ENCODE measurements around the gene OSBPL6. TPM values are rescaled to one million over a fixed set of nuclear protein-coding genes. Genes with fewer than 3 reads are reported as not detected.
"Not testable (repeated sequence)": the region's sequence is repeated elsewhere in the genome, so short reads cannot be mapped to it uniquely, and the experiment has no call there.

OSBPL6 gene
- total RNA-seq, 2 experiments from 2014 or later, result 0.16 to 0.24 TPM

GRCh38 chr2:178345951-178346350 lies 151.6 kb downstream of the OSBPL6 start:
- Mint-ChIP-seq H3K27ac (no peak overlapping the region), H3K27me3 (ENCODE audit: low read depth) (peaks cover 28% of the 10 kb centered on the region), H3K36me3 (ENCODE audit: low read depth) (no peaks in the 10 kb centered on the region), H3K4me3 (no peak overlapping the region), H3K4me1 (ENCODE audit: low read depth) (no peaks in the 10 kb centered on the region), H3K9me3 (ENCODE audit: insufficient read depth) (no peaks in the 10 kb centered on the region)
- ATAC-seq, result no peak
- DNase-seq, result no peak
- CTCF ChIA-PET, result no interaction called here
- POLR2A ChIA-PET, result no interaction called here

DNA sequence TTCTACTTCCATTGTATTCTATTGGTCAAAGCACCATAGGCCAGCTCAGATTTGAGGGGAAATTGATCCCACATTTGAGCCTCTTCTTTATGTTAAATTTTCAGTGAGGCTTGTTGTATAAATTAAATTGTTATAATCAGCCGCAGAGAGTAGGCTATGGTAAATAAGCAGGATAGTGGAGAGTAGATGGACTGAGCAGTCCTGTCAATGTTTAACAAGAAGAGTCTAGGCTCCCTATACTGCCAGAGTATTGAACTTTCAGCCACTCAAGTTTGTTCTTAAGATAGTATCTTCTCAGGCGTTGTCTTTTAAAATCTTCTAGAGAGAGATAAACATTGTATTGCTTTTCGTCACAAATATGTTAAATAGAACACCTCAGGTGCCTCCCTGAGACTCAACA lies 155.7 kb downstream of the OSBPL6 start:
- Mint-ChIP-seq H3K9me3 (ENCODE audit: insufficient read depth) (no peaks in the 10 kb centered on the region), H3K4me3 (no peak overlapping the region), H3K27ac (no peak overlapping the region), H3K36me3 (ENCODE audit: low read depth) (no peaks in the 10 kb centered on the region), H3K27me3 (ENCODE audit: low read depth) (peaks cover 30% of the 10 kb centered on the region), H3K4me1 (ENCODE audit: low read depth) (no peaks in the 10 kb centered on the region)
- no peak for DNase-seq
- POLR2A ChIA-PET, result no interaction called here
- CTCF ChIA-PET, result no interaction called here
- ATAC-seq, result no peak

DNA sequence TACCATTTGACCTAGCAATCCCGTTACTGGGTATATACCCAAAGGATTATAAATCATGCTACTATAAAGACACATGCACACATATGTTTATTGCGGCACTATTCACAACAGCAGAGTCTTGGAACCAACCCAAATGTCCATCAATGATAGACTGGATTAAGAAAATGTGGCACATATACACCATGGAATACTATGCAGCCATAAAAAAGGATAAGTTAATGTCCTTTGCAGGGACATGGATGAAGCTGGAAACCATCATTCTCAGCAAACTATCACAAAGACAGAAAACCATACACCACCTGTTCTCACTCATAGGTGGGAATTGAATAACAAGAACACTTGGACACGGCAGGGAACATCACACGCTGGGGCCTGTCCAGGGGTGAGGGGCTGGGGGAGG lies 163.4 kb downstream of the OSBPL6 start:
- H3K4me1 Mint-ChIP-seq (ENCODE audit: low read depth); POLR2A ChIA-PET; H3K27me3 Mint-ChIP-seq (ENCODE audit: low read depth); H3K36me3 Mint-ChIP-seq (ENCODE audit: low read depth); H3K9me3 Mint-ChIP-seq (ENCODE audit: insufficient read depth); DNase-seq; ATAC-seq; H3K4me3 Mint-ChIP-seq; H3K27ac Mint-ChIP-seq; CTCF ChIA-PET: not testable (repeated sequence)

DNA sequence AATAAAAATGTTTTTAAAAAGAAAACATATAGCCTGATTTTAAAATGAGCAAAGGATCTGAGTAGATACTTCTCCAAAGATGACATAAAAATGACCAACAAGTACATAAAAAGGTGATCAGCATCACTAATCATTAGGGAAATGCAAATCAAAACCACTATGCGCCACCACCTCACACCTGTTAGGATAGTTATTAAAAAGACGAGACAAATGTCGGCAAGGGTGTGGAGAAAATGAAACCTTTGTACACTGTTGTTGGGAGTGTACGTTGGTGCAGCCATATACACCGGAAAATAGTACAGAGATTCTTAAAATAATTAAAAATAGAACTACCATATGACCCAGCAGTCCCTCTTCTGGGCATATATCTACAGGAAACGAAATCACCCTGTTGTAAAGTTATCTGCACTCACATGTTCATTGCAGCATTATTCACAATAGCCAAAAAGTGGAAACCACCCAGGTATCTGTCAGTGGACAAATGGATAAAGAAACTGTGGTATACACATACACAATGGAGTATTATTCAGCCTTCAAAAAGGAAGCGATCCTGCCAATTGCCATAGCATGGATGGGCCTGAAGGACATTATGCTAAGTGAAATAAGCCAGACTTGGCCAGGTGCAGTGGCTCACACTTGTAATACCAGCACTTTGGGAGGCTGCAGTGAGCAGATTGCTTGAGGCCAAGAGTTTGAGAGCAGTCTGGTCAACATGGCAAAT lies 165.0 kb downstream of the OSBPL6 start:
- Mint-ChIP-seq H3K27me3 (ENCODE audit: low read depth) (peaks cover 7% of the 10 kb centered on the region), H3K9me3 (ENCODE audit: insufficient read depth) (peaks cover 4% of the 10 kb centered on the region), H3K27ac (no peak overlapping the region), H3K36me3 (ENCODE audit: low read depth) (no peaks in the 10 kb centered on the region), H3K4me1 (ENCODE audit: low read depth) (no peaks in the 10 kb centered on the region), H3K4me3 (no peak overlapping the region)
- ATAC-seq, result no peak
- DNase-seq, result no peak
- CTCF ChIA-PET, result no interaction called here
- POLR2A ChIA-PET, result no interaction called here

DNA sequence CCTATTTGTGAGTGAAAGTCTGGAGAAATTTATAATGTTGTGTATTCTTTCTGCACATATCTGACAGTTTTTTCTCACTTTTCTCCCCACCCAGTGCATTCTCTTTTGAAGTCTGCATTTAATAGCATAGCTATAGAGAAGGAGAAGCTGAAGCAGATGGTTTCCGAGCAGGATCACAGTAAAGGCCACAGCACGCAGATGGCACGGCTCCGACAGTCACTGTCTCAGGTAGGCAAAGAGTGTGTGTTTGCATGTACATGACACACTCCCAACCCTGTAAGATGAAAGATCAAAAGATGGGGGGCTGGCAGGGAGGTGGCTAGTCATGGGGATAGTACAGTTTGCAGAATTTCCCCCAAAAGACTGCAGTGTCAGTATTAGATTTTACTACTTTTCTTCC lies 167.3 kb downstream of the OSBPL6 start:
- Mint-ChIP-seq H3K27me3 (ENCODE audit: low read depth) (no peaks in the 10 kb centered on the region), H3K27ac (no peak overlapping the region), H3K9me3 (ENCODE audit: insufficient read depth) (peaks cover 4% of the 10 kb centered on the region), H3K36me3 (ENCODE audit: low read depth) (no peaks in the 10 kb centered on the region), H3K4me3 (no peak overlapping the region), H3K4me1 (ENCODE audit: low read depth) (no peaks in the 10 kb centered on the region)
- POLR2A ChIA-PET, result no interaction called here
- ATAC-seq, result no peak
- DNase-seq, result no peak
- CTCF ChIA-PET, result no interaction called here

DNA sequence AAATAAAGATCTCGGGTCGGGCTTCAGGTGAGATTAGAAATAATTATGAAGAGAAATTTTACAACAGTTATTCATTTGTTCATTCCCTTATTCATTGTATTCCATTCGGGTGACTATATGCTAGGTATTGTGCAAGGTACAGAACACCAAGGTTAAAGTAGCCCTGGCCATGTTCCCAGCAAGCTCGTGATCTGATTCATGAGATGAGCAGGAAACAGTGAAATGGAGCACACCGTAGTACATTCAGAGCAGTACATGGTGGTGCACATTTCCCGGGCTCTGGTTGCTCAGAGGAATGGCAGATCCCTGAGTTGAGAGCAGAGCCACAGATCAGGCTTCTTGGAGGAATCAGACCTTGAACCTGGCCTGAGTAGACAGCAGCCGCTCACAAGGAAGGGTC lies 168.9 kb downstream of the OSBPL6 start:
- ATAC-seq (no peak), DNase-seq (no peak)
- Mint-ChIP-seq H3K4me1 (ENCODE audit: low read depth) (no peaks in the 10 kb centered on the region), H3K27ac (no peak overlapping the region), H3K9me3 (ENCODE audit: insufficient read depth) (peaks cover 4% of the 10 kb centered on the region), H3K27me3 (ENCODE audit: low read depth) (no peaks in the 10 kb centered on the region), H3K4me3 (no peak overlapping the region), H3K36me3 (ENCODE audit: low read depth) (no peaks in the 10 kb centered on the region)
- POLR2A ChIA-PET, result no interaction called here
- CTCF ChIA-PET, result no interaction called here

- H3K4me3 Mint-ChIP-seq, result no peak overlapping the region
- no peaks in the 10 kb centered on the region for H3K9me3 Mint-ChIP-seq (ENCODE audit: insufficient read depth)
- no peaks in the 10 kb centered on the region for H3K27me3 Mint-ChIP-seq (ENCODE audit: low read depth)
- ATAC-seq (no peak), DNase-seq (no peak)
- H3K4me1 Mint-ChIP-seq (ENCODE audit: low read depth), result no peaks in the 10 kb centered on the region
- ChIA-PET POLR2A (no interaction called here), CTCF (no interaction called here)
- no peak overlapping the region for H3K27ac Mint-ChIP-seq
- no peaks in the 10 kb centered on the region for H3K36me3 Mint-ChIP-seq (ENCODE audit: low read depth)
Observed at GRCh38 chr2:178365116-178365515, 170.8 kb downstream of the OSBPL6 start.

- H3K27ac Mint-ChIP-seq, result no peak overlapping the region
- ChIA-PET POLR2A (no interaction called here), CTCF (interaction anchor here (0.7 kb wide), 1 partner anchor 560 kb away, joined by 3 read pairs; no protein-coding TSS in a partner anchor)
- DNase-seq (no peak), ATAC-seq (no peak)
- H3K36me3 Mint-ChIP-seq (ENCODE audit: low read depth), result no peaks in the 10 kb centered on the region
- H3K4me3 Mint-ChIP-seq, result no peak overlapping the region
- H3K27me3 Mint-ChIP-seq (ENCODE audit: low read depth), result peaks cover 4% of the 10 kb centered on the region
- H3K4me1 Mint-ChIP-seq (ENCODE audit: low read depth), result no peaks in the 10 kb centered on the region
- H3K9me3 Mint-ChIP-seq (ENCODE audit: insufficient read depth), result no peaks in the 10 kb centered on the region
Observed at GRCh38 chr2:178366412-178366811, 172.1 kb downstream of the OSBPL6 start.

GRCh38 chr2:178367344-178367743 lies 173.0 kb downstream of the OSBPL6 start:
- ChIA-PET POLR2A (no interaction called here), CTCF (no interaction called here)
- ATAC-seq, result no peak
- no peak overlapping the region for H3K27ac Mint-ChIP-seq
- H3K36me3 Mint-ChIP-seq (ENCODE audit: low read depth), result no peaks in the 10 kb centered on the region
- H3K9me3 Mint-ChIP-seq (ENCODE audit: insufficient read depth), result no peaks in the 10 kb centered on the region
- DNase-seq, result no peak
- no peaks in the 10 kb centered on the region for H3K4me1 Mint-ChIP-seq (ENCODE audit: low read depth)
- peaks cover 4% of the 10 kb centered on the region for H3K27me3 Mint-ChIP-seq (ENCODE audit: low read depth)
- no peak overlapping the region for H3K4me3 Mint-ChIP-seq

- Mint-ChIP-seq H3K27ac (no peak overlapping the region), H3K36me3 (ENCODE audit: low read depth) (no peaks in the 10 kb centered on the region), H3K27me3 (ENCODE audit: low read depth) (peaks cover 24% of the 10 kb centered on the region), H3K4me1 (ENCODE audit: low read depth) (no peaks in the 10 kb centered on the region), H3K4me3 (no peak overlapping the region), H3K9me3 (ENCODE audit: insufficient read depth) (no peaks in the 10 kb centered on the region)
- ChIA-PET POLR2A (no interaction called here), CTCF (interaction anchor here (1.8 kb wide), 1 partner anchor 20 kb away, joined by 4 read pairs; no protein-coding TSS in a partner anchor)
- ATAC-seq (no peak), DNase-seq (no peak)
Observed at GRCh38 chr2:178374865-178375264, 180.6 kb downstream of the OSBPL6 start.

- DNase-seq (no peak), ATAC-seq (no peak)
- no peaks in the 10 kb centered on the region for H3K36me3 Mint-ChIP-seq (ENCODE audit: low read depth)
- ChIA-PET POLR2A (no interaction called here), CTCF (interaction anchor here (1.0 kb wide), 1 partner anchor 9 kb away, joined by 3 read pairs; no protein-coding TSS in a partner anchor)
- no peak overlapping the region for H3K4me3 Mint-ChIP-seq
- H3K4me1 Mint-ChIP-seq (ENCODE audit: low read depth), result no peaks in the 10 kb centered on the region
- H3K9me3 Mint-ChIP-seq (ENCODE audit: insufficient read depth), result no peaks in the 10 kb centered on the region
- peaks cover 21% of the 10 kb centered on the region for H3K27me3 Mint-ChIP-seq (ENCODE audit: low read depth)
- H3K27ac Mint-ChIP-seq, result no peak overlapping the region
Observed at GRCh38 chr2:178377046-178377445, 182.7 kb downstream of the OSBPL6 start.

DNA sequence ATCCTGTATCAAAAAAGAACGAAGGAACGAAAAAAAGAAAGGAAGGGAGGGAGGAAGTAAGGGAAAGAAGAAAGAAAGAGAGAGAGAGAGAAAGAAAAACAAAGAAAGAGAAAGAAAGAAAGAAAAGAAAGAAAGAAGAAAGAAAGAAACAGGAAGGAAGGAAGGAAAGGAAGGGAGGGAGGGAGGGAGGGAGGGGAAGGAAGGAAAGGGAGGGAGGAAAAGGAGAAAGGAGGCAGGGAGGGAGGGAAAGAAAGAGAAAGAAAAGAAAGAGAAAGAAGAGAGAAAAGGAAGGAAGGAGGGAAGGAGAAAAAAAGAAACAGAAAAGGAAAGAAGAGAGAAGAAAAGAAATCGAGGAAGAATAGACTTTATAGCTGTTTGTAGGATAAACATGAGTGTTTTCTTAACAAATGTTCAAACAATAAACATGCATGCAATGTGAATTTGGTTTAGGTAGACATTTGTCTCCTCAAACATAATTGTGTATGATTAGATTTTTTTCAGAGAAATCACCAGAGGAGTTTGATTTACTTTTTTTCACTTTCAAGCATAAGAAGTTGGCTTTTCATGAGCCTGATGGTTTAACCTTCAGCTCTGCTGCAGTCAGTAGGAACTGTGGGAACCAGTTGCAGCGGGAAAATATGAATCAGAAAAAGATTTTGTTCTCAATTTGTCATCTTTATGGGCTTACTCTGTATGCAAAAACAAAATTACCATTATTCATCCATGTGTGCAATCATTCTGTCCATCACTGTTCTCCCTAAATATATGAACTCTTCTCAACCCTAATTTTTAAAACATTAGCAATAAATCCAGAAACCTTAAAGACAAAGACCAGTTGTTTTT lies 185.1 kb downstream of the OSBPL6 start:
- CTCF ChIA-PET, result interaction anchor here (2.1 kb wide), 1 partner anchor 36 kb away, joined by 5 read pairs; no protein-coding TSS in a partner anchor
- H3K36me3 Mint-ChIP-seq (ENCODE audit: low read depth), result no peaks in the 10 kb centered on the region
- H3K27me3 Mint-ChIP-seq (ENCODE audit: low read depth), result peaks cover 13% of the 10 kb centered on the region
- ATAC-seq, result no peak
- DNase-seq, result no peak
- H3K4me1 Mint-ChIP-seq (ENCODE audit: low read depth), result no peaks in the 10 kb centered on the region
- no peaks in the 10 kb centered on the region for H3K9me3 Mint-ChIP-seq (ENCODE audit: insufficient read depth)
- POLR2A ChIA-PET, result no interaction called here
- no peak overlapping the region for H3K4me3 Mint-ChIP-seq
- no peak overlapping the region for H3K27ac Mint-ChIP-seq
